Upper lobe of left lung (tissue), 4 donors: ENCODE measurements around the gene BMPR2.
"Not testable (repeated sequence)": the region's sequence is repeated elsewhere in the genome, so short reads cannot be mapped to it uniquely, and the experiment has no call there.

ENCODE experiments used
- EP300 ChIP-seq, 4 donors: sonication (generic); formaldehyde crosslinking; IDR thresholded peaks; one replicate each; pipeline ENCODE4 v1.5.1; 2017; ENCODE audit warnings: antibody characterized with exemption in 4 of 4, control low read depth in 2 of 4
- POLR2A ChIP-seq, 4 donors: fragments of 450-650 bp; IDR thresholded peaks; one replicate each; pipeline ENCODE4 v1.5.1; 2016 to 2017; ENCODE audit warnings: antibody characterized with exemption in 4 of 4, mild to moderate bottlenecking in 2 of 4
- POLR2AphosphoS5 ChIP-seq, 2 donors: sonication (generic); formaldehyde crosslinking; IDR thresholded peaks; one replicate each; pipeline ENCODE4 v1.5.1; 2017; ENCODE audit warnings: antibody characterized with exemption in 2 of 2
- TF ChIP-seq, protein P1 (sequence below), 6 experiments: fragments of 450-650 bp in 4 of 6; fragments of 200-600 bp in 2 of 6; sonication (generic) in 2 of 6; IDR thresholded peaks; one replicate each; pipeline ENCODE4 v1.5.1; 2016 to 2019; ENCODE audit warnings: antibody characterized with exemption in 6 of 6

DNA sequence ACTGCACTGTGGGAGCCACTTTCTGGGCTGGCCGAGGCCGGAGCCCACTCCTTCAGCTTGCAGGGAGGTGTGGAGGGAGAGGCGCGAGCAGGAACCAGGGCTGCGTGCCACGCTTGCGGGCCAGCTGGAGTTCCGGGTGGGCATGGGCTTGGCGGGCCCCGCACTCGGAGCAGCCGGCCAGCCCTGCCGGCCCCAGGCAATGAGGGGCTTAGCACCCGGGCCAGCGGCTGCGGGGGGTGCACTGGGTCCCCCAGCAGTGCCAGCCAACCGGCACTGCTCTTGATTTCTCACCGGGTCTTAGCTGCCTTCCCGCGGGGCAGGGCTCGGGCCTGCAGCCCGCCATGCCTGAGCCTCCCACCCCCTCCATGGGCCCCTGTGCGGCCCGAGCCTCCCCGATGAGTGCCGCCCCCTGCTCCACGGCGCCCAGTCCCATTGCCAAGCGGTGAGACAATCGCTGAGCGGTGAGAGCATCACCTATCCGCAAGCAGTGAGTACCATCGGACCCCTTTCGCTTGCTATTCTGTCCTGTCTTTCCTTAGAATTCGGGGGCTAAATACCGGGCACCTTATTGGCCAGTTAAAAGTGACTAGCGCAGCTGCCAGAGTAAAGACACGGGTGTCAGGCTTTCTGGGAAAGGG lies 120.8 kb downstream of the BMPR2 start:
- not testable (repeated sequence) for TF ChIP-seq POLR2AphosphoS5, POLR2A, EP300 (IDR thresholded peaks at IDR 0.05)
- TF ChIP-seq, protein P1, sequence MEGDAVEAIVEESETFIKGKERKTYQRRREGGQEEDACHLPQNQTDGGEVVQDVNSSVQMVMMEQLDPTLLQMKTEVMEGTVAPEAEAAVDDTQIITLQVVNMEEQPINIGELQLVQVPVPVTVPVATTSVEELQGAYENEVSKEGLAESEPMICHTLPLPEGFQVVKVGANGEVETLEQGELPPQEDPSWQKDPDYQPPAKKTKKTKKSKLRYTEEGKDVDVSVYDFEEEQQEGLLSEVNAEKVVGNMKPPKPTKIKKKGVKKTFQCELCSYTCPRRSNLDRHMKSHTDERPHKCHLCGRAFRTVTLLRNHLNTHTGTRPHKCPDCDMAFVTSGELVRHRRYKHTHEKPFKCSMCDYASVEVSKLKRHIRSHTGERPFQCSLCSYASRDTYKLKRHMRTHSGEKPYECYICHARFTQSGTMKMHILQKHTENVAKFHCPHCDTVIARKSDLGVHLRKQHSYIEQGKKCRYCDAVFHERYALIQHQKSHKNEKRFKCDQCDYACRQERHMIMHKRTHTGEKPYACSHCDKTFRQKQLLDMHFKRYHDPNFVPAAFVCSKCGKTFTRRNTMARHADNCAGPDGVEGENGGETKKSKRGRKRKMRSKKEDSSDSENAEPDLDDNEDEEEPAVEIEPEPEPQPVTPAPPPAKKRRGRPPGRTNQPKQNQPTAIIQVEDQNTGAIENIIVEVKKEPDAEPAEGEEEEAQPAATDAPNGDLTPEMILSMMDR (IDR thresholded peaks at IDR 0.05), result not testable (repeated sequence)
